Lower leg skin (tissue), 3 donors: ENCODE data around the gene CITED1.

Experiments
- POLR2A ChIP-seq, 2 donors: fragments of 450-650 bp; IDR thresholded peaks; one replicate each; pipeline ENCODE4 v1.6.1; 2016 to 2017; ENCODE audit warnings: antibody characterized with exemption in 2 of 2, mild to moderate bottlenecking in 1 of 2, moderate library complexity in 1 of 2
- TF ChIP-seq, protein P1 (sequence below), 3 donors: fragments of 450-650 bp; IDR thresholded peaks; one replicate each; pipeline ENCODE4 v1.5.1; 2016; ENCODE audit warnings: antibody characterized with exemption in 3 of 3, mild to moderate bottlenecking in 3 of 3, moderate library complexity in 2 of 3

- no peak for TF ChIP-seq POLR2A (IDR thresholded peaks at IDR 0.05)
- TF ChIP-seq, protein P1, sequence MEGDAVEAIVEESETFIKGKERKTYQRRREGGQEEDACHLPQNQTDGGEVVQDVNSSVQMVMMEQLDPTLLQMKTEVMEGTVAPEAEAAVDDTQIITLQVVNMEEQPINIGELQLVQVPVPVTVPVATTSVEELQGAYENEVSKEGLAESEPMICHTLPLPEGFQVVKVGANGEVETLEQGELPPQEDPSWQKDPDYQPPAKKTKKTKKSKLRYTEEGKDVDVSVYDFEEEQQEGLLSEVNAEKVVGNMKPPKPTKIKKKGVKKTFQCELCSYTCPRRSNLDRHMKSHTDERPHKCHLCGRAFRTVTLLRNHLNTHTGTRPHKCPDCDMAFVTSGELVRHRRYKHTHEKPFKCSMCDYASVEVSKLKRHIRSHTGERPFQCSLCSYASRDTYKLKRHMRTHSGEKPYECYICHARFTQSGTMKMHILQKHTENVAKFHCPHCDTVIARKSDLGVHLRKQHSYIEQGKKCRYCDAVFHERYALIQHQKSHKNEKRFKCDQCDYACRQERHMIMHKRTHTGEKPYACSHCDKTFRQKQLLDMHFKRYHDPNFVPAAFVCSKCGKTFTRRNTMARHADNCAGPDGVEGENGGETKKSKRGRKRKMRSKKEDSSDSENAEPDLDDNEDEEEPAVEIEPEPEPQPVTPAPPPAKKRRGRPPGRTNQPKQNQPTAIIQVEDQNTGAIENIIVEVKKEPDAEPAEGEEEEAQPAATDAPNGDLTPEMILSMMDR (IDR thresholded peaks at IDR 0.05) = no peak
Observed at GRCh38 chrX:72317139-72317538, 11.4 kb upstream of the CITED1 start.
